ENCODE data around the gene PNO1. TPM values are rescaled to one million over a fixed set of nuclear protein-coding genes. Genes with fewer than 3 reads are reported as not detected.

PNO1 gene
- total RNA-seq, 3 donors from 2014 or later = 15.4 to 29.5 (median 18.9) TPM

- H3K27me3 ChIP-seq = no peaks in the 10 kb centered on the region
- H3K4me1 ChIP-seq = peaks cover 0 to 7% of the 10 kb centered on the region in 2 donors
- intact Hi-C loops (cut with DNase I; ENCODE audit: low total_unique reads) = no loop called here
- no peaks in the 10 kb centered on the region for H3K9me3 ChIP-seq
- DNase-seq (ENCODE audit: low spot score in 2 of 2) = no peak
- no peaks in the 10 kb centered on the region for H3K36me3 ChIP-seq
- TF ChIP-seq POLR2AphosphoS5 (IDR thresholded peaks at IDR 0.05) (no peak), POLR2A (IDR thresholded peaks at IDR 0.05) (no peak), CTCF (IDR thresholded peaks at IDR 0.05) (no peak)
- peak overlapping the region in 1 of 2 donors; percentile 23 for H3K27ac ChIP-seq
- no peak overlapping the region for H3K4me3 ChIP-seq
Observed at GRCh38 chr2:68193787-68194372, 36.2 kb downstream of the PNO1 start.

- Histone ChIP-seq H3K9me3 (no peaks in the 10 kb centered on the region), H3K27ac (no peak overlapping the region), H3K27me3 (no peaks in the 10 kb centered on the region), H3K36me3 (no peaks in the 10 kb centered on the region), H3K4me1 (peaks cover 0 to 7% of the 10 kb centered on the region in 2 donors), H3K4me3 (no peak overlapping the region)
- TF ChIP-seq POLR2AphosphoS5 (IDR thresholded peaks at IDR 0.05) (peak in 1 of 3 donors; percentile 48), CTCF (IDR thresholded peaks at IDR 0.05) (no peak)
- intact Hi-C loops (cut with DNase I; ENCODE audit: low total_unique reads) = no loop called here
- no peak for DNase-seq (ENCODE audit: low spot score in 2 of 2)
Observed at GRCh38 chr2:68195096-68195495, 37.4 kb downstream of the PNO1 start.

GRCh38 chr2:68196120-68196716 lies 38.5 kb downstream of the PNO1 start:
- Histone ChIP-seq H3K27ac (no peak overlapping the region), H3K4me3 (no peak overlapping the region), H3K36me3 (no peaks in the 10 kb centered on the region), H3K9me3 (no peaks in the 10 kb centered on the region), H3K4me1 (peaks cover 0 to 7% of the 10 kb centered on the region in 2 donors), H3K27me3 (no peaks in the 10 kb centered on the region)
- no peak for DNase-seq (ENCODE audit: low spot score in 2 of 2)
- intact Hi-C loops (cut with DNase I; ENCODE audit: low total_unique reads) = no loop called here
- TF ChIP-seq POLR2A (IDR thresholded peaks at IDR 0.05) = no peak
- TF ChIP-seq CTCF (IDR thresholded peaks at IDR 0.05) = peak in 2 of 3 donors; percentile 44 to 57

GRCh38 chr2:68200157-68200787 lies 42.6 kb downstream of the PNO1 start:
- peaks cover 0 to 7% of the 10 kb centered on the region in 2 donors for H3K4me1 ChIP-seq
- intact Hi-C loops (cut with DNase I; ENCODE audit: low total_unique reads) = no loop called here

More at GRCh38 chr2:68200157-68200787, 42.6 kb downstream of the PNO1 start:
- no peak for DNase-seq (ENCODE audit: low spot score in 2 of 2)
- TF ChIP-seq POLR2A (IDR thresholded peaks at IDR 0.05) = no peak
- TF ChIP-seq CTCF (IDR thresholded peaks at IDR 0.05) = no peak
- H3K27ac ChIP-seq = no peak overlapping the region
- H3K36me3 ChIP-seq = no peaks in the 10 kb centered on the region
- H3K9me3 ChIP-seq = no peaks in the 10 kb centered on the region
- no peak overlapping the region for H3K4me3 ChIP-seq
- no peaks in the 10 kb centered on the region for H3K27me3 ChIP-seq
